Uterus (tissue), 2 donors: Measurements from ENCODE around the gene IL4I1.

Experiments used
- POLR2A ChIP-seq, 2 donors: fragments of 450-650 bp; IDR thresholded peaks; one replicate each; pipeline ENCODE4 v1.6.1; 2016; ENCODE audit warnings: antibody characterized with exemption in 2 of 2, mild to moderate bottlenecking in 1 of 2, moderate library complexity in 1 of 2
- TF ChIP-seq, protein P1 (sequence below), 4 experiments: fragments of 200-600 bp in 2 of 4; fragments of 450-650 bp in 2 of 4; sonication (generic) in 2 of 4; IDR thresholded peaks; one replicate each; pipeline ENCODE4 v1.5.1; 2016 to 2019; ENCODE audit warnings: antibody characterized with exemption in 4 of 4, mild to moderate bottlenecking in 2 of 4, moderate library complexity in 1 of 4

DNA sequence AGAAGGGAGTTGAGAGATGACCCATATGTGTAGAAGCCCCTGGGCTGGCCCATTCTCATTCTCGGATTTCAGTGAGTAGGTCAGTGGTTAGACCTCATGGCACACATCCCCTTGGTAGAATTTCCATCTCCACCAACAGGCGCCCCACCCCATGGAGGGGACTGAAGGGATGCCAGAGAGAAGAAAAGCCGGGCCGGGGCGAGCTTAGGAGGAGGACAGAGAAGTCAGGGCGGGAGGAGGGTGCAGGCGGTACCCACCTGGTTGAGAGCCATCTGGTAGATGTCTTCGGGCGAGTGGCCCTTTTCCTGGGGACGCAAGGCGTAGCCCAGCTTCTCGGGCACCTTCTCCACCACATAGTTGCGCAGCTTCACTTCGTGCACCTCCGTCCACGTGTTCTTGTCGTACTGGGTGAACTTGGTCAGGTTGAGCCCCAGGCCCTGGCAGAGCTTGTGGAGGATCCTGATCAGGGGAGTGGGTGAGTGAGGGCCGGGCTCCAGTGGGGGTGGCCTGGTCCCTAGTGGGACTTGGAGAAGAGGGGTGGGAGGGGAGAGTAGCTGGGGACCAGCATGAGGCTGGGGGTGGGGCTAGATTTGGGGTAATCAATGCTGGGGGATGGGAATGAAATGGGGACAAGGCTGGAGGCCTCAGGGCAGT is 2.5 kb downstream of the IL4I1 start:
- TF ChIP-seq, protein P1, sequence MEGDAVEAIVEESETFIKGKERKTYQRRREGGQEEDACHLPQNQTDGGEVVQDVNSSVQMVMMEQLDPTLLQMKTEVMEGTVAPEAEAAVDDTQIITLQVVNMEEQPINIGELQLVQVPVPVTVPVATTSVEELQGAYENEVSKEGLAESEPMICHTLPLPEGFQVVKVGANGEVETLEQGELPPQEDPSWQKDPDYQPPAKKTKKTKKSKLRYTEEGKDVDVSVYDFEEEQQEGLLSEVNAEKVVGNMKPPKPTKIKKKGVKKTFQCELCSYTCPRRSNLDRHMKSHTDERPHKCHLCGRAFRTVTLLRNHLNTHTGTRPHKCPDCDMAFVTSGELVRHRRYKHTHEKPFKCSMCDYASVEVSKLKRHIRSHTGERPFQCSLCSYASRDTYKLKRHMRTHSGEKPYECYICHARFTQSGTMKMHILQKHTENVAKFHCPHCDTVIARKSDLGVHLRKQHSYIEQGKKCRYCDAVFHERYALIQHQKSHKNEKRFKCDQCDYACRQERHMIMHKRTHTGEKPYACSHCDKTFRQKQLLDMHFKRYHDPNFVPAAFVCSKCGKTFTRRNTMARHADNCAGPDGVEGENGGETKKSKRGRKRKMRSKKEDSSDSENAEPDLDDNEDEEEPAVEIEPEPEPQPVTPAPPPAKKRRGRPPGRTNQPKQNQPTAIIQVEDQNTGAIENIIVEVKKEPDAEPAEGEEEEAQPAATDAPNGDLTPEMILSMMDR (IDR thresholded peaks at IDR 0.05), result no peak
- no peak for TF ChIP-seq POLR2A (IDR thresholded peaks at IDR 0.05)
